Measurements from ENCODE around the gene DRC1. TPM values are rescaled to one million over a fixed set of nuclear protein-coding genes. Genes with fewer than 3 reads are reported as not detected.

DRC1 gene
- total RNA-seq, 1 donor from 2014 or later, result not detected

DNA sequence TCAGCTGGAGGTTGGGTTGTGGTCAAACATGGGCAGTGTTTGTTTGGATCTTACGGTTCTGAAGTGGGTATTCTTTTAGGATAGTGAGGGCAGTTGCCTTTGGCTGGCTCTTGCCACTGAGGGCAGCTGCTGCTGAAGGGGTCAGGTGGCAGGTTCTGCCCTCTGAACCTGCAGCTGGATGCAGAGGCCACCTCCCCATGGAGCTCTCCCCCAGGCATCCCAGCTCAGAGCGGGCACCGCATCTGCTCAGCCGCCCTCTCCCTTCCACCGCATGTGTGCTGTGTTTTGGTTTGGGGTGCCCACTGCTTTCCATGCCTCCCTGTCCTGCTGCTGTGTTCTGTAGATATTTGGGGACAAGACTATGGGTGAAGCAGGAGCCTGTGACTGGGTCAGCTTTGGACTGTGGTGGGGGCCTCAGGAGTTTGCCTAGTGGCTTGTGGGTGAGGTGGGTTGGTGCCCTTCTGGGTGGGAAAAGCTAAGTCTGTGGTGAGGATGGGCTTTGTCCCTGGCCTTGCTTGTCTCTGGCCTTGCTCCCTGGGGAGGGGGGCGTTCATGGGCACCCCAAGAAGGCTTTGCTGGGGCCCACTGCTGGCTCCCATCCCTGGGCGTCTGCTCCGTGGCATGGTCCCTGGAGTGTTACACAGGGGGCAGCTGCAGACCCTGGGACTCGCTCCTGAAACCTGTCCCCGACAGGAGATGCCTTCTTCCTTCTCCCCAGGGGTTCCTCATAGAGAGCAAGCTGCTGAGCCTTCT, 47.7 kb downstream of the DRC1 start:
- DNase-seq (ENCODE audit: extremely low spot score, unreplicated experiment), result no peak
- H3K36me3 Mint-ChIP-seq (ENCODE audit: unreplicated experiment), result no peaks in the 10 kb centered on the region
- H3K27me3 Mint-ChIP-seq (ENCODE audit: unreplicated experiment), result peaks cover 31% of the 10 kb centered on the region
- TF ChIP-seq, protein P1, sequence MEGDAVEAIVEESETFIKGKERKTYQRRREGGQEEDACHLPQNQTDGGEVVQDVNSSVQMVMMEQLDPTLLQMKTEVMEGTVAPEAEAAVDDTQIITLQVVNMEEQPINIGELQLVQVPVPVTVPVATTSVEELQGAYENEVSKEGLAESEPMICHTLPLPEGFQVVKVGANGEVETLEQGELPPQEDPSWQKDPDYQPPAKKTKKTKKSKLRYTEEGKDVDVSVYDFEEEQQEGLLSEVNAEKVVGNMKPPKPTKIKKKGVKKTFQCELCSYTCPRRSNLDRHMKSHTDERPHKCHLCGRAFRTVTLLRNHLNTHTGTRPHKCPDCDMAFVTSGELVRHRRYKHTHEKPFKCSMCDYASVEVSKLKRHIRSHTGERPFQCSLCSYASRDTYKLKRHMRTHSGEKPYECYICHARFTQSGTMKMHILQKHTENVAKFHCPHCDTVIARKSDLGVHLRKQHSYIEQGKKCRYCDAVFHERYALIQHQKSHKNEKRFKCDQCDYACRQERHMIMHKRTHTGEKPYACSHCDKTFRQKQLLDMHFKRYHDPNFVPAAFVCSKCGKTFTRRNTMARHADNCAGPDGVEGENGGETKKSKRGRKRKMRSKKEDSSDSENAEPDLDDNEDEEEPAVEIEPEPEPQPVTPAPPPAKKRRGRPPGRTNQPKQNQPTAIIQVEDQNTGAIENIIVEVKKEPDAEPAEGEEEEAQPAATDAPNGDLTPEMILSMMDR (IDR thresholded peaks at IDR 0.05), result no peak
- H3K4me1 Mint-ChIP-seq (ENCODE audit: unreplicated experiment), result no peaks in the 10 kb centered on the region
- H3K4me3 Mint-ChIP-seq (ENCODE audit: unreplicated experiment), result no peak overlapping the region
- no peaks in the 10 kb centered on the region for H3K9me3 Mint-ChIP-seq (ENCODE audit: unreplicated experiment)
- no peak overlapping the region for H3K27ac Mint-ChIP-seq (ENCODE audit: unreplicated experiment)

- Mint-ChIP-seq H3K36me3 (ENCODE audit: unreplicated experiment) (no peaks in the 10 kb centered on the region), H3K27ac (ENCODE audit: unreplicated experiment) (no peak overlapping the region), H3K9me3 (ENCODE audit: unreplicated experiment) (no peaks in the 10 kb centered on the region), H3K4me3 (ENCODE audit: unreplicated experiment) (no peak overlapping the region), H3K27me3 (ENCODE audit: unreplicated experiment) (peaks cover 26% of the 10 kb centered on the region), H3K4me1 (ENCODE audit: unreplicated experiment) (no peaks in the 10 kb centered on the region)
- no peak for DNase-seq (ENCODE audit: extremely low spot score, unreplicated experiment)
- TF ChIP-seq, protein P1 (IDR thresholded peaks at IDR 0.05), result no peak
Observed at GRCh38 chr2:26450031-26450635, 48.4 kb downstream of the DRC1 start.

- no peak for DNase-seq (ENCODE audit: extremely low spot score, unreplicated experiment)
- Mint-ChIP-seq H3K27ac (ENCODE audit: unreplicated experiment) (no peak overlapping the region), H3K4me3 (ENCODE audit: unreplicated experiment) (no peak overlapping the region), H3K36me3 (ENCODE audit: unreplicated experiment) (no peaks in the 10 kb centered on the region), H3K9me3 (ENCODE audit: unreplicated experiment) (no peaks in the 10 kb centered on the region), H3K27me3 (ENCODE audit: unreplicated experiment) (peaks cover 22% of the 10 kb centered on the region), H3K4me1 (ENCODE audit: unreplicated experiment) (no peaks in the 10 kb centered on the region)
- TF ChIP-seq, protein P1 (IDR thresholded peaks at IDR 0.05), result no peak
Observed at GRCh38 chr2:26451700-26452099, 50.0 kb downstream of the DRC1 start.

GRCh38 chr2:26453421-26454329, 52.0 kb downstream of the DRC1 start:
- DNase-seq (ENCODE audit: extremely low spot score, unreplicated experiment), result no peak
- Mint-ChIP-seq H3K4me1 (ENCODE audit: unreplicated experiment) (no peaks in the 10 kb centered on the region), H3K27ac (ENCODE audit: unreplicated experiment) (no peak overlapping the region), H3K36me3 (ENCODE audit: unreplicated experiment) (no peaks in the 10 kb centered on the region), H3K9me3 (ENCODE audit: unreplicated experiment) (no peaks in the 10 kb centered on the region), H3K4me3 (ENCODE audit: unreplicated experiment) (no peak overlapping the region), H3K27me3 (ENCODE audit: unreplicated experiment) (peaks cover 17% of the 10 kb centered on the region)
- TF ChIP-seq, protein P1 (IDR thresholded peaks at IDR 0.05), result no peak

All from osteocyte (in vitro differentiated cells).